GM12878 (cell line): ENCODE measurements around the gene CDH8.
"Not testable (repeated sequence)": the region's sequence is repeated elsewhere in the genome, so short reads cannot be mapped to it uniquely, and the experiment has no call there.

Experiments used
- POLR2A ChIP-seq: IDR thresholded peaks from 2 replicates; pipeline ENCODE4 v1.6.1; 2011; ENCODE audit warnings: low read depth, mild to moderate bottlenecking, low read length
- TF ChIP-seq, protein P1 (sequence below), 3 experiments: IDR thresholded peaks in 2 of 3; conservative IDR thresholded peaks in 1 of 3; 2 replicates each; pipeline ENCODE4 v1.5.1; 2011; ENCODE audit warnings: low read depth in 3 of 3, low read length in 3 of 3, mild to moderate bottlenecking in 3 of 3, control low read depth in 2 of 3, moderate library complexity in 2 of 3, inconsistent platforms in 1 of 3, mixed read lengths in 1 of 3; ENCODE audit not compliant: control insufficient read depth in 2 of 3, insufficient read depth in 1 of 3; ENCODE audit errors: extremely low read depth in 1 of 3
- TF ChIP-seq, protein P2 (sequence below): fragments of 450-650 bp; IDR thresholded peaks from 2 replicates; pipeline ENCODE4 v1.6.1; 2017; ENCODE audit warnings: mild to moderate bottlenecking

DNA sequence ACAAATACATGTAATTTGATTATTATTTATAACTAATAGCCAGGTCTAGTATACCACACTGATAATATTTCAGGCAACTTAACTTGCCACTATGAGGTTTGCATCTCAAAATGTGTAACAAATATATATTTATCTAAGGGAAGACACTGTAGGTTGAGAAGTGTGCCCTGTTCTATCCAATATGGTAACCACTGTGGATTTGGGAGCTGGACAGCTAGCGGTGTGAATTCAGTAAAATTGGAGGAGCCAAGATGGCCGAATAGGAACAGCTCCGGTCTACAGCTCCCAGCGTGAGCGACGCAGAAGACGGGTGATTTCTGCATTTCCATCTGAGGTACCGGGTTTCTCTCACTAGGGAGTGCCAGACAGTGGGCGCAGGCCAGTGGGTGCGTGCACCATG lies 235.0 kb downstream of the CDH8 start:
- TF ChIP-seq POLR2A: not testable (repeated sequence)
- TF ChIP-seq, protein P1, sequence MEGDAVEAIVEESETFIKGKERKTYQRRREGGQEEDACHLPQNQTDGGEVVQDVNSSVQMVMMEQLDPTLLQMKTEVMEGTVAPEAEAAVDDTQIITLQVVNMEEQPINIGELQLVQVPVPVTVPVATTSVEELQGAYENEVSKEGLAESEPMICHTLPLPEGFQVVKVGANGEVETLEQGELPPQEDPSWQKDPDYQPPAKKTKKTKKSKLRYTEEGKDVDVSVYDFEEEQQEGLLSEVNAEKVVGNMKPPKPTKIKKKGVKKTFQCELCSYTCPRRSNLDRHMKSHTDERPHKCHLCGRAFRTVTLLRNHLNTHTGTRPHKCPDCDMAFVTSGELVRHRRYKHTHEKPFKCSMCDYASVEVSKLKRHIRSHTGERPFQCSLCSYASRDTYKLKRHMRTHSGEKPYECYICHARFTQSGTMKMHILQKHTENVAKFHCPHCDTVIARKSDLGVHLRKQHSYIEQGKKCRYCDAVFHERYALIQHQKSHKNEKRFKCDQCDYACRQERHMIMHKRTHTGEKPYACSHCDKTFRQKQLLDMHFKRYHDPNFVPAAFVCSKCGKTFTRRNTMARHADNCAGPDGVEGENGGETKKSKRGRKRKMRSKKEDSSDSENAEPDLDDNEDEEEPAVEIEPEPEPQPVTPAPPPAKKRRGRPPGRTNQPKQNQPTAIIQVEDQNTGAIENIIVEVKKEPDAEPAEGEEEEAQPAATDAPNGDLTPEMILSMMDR (IDR thresholded peaks at IDR 0.05 in 2 of 3, conservative IDR thresholded peaks at IDR 0.05 in 1 of 3; ENCODE audit: control insufficient read depth in 2 of 3, extremely low read depth in 1 of 3, insufficient read depth in 1 of 3, low read depth in 3 of 3, low read length in 3 of 3): not testable (repeated sequence)
- TF ChIP-seq, protein P2, sequence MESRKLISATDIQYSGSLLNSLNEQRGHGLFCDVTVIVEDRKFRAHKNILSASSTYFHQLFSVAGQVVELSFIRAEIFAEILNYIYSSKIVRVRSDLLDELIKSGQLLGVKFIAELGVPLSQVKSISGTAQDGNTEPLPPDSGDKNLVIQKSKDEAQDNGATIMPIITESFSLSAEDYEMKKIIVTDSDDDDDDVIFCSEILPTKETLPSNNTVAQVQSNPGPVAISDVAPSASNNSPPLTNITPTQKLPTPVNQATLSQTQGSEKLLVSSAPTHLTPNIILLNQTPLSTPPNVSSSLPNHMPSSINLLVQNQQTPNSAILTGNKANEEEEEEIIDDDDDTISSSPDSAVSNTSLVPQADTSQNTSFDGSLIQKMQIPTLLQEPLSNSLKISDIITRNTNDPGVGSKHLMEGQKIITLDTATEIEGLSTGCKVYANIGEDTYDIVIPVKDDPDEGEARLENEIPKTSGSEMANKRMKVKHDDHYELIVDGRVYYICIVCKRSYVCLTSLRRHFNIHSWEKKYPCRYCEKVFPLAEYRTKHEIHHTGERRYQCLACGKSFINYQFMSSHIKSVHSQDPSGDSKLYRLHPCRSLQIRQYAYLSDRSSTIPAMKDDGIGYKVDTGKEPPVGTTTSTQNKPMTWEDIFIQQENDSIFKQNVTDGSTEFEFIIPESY: not testable (repeated sequence)
